GM12874 (cell line): ENCODE results near the gene AP2A1.

Source experiments
- TF ChIP-seq, protein P1 (sequence below): IDR thresholded peaks from 2 replicates; pipeline ENCODE4 v1.5.1; 2011; ENCODE audit warnings: low read depth, mild to moderate bottlenecking, control low read depth, low read length, moderate library complexity; ENCODE audit not compliant: insufficient read depth

Gene AP2A1

DNA sequence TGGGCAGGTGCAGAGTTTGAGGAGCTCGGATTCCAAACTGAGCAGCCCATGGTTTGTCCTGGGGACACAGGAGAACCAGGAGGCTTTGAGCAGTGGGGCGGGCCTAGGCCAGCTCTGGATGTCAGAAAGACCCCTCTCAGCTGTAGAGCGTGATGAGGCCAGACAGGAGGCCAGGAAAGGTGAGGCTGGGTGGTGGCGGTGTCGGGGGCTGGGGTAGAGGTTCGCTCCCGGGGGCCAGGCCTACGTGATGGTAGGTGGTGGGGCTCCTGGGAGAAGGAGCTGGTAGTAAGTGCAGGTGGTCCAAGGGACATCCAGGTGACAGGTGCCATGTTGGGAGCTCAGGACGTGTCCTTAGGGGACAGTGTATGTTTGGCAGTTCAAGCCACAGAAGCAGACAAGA lies 70.6 kb downstream of the AP2A1 start:
- TF ChIP-seq, protein P1, sequence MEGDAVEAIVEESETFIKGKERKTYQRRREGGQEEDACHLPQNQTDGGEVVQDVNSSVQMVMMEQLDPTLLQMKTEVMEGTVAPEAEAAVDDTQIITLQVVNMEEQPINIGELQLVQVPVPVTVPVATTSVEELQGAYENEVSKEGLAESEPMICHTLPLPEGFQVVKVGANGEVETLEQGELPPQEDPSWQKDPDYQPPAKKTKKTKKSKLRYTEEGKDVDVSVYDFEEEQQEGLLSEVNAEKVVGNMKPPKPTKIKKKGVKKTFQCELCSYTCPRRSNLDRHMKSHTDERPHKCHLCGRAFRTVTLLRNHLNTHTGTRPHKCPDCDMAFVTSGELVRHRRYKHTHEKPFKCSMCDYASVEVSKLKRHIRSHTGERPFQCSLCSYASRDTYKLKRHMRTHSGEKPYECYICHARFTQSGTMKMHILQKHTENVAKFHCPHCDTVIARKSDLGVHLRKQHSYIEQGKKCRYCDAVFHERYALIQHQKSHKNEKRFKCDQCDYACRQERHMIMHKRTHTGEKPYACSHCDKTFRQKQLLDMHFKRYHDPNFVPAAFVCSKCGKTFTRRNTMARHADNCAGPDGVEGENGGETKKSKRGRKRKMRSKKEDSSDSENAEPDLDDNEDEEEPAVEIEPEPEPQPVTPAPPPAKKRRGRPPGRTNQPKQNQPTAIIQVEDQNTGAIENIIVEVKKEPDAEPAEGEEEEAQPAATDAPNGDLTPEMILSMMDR = no peak

DNA sequence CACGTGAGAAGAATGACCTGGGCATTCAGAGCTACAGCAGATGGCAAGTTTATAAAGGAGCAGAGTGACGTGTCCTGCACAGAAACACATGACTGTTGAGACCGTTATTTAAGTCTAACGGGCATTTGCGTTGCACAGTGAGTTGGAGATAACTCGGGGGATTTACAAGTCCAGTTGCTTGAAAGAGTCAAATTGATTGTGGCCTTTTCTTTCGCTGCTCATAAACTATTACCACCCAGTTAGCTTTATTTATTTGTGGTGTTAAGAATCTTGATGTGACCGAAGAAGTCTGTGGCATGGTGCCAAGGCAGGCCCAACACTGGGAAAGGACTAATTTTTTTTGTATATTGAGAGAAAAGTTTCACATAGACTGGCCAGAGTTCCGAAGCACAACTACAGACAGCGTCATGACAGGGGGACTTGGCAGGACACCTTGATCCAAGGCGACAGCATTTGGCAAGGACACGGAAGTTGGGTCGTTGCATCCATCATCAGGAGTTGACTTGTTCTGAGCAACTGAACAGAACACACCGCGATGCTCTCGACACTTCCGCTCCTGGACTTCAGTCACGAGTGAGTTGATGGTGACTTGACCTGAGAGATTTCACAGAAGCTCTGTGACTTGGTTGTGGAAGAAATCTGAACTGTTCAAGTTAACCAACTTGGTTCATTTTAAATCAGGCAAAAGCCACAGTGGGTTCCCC lies 72.2 kb downstream of the AP2A1 start:
- TF ChIP-seq, protein P1 = no peak

DNA sequence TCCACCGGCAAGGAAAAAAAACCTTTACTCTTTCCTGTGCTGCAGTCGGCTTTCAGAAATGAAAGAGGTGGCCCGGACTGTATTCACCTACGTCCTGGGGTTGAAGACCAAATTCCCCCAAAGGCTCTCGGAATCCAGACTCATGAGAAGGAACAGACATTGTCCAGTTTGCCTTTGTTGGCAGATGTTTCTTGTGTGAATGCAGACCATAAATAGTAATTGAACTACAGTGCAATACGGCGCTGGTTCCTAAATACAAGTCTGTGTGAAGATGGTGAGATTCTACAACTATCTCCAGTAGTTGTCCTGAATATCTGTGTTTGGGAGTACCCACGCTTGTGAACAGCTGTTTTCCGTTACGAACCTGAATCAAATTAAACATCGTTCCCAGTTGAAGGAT lies 72.9 kb downstream of the AP2A1 start:
- TF ChIP-seq, protein P1 = no peak

DNA sequence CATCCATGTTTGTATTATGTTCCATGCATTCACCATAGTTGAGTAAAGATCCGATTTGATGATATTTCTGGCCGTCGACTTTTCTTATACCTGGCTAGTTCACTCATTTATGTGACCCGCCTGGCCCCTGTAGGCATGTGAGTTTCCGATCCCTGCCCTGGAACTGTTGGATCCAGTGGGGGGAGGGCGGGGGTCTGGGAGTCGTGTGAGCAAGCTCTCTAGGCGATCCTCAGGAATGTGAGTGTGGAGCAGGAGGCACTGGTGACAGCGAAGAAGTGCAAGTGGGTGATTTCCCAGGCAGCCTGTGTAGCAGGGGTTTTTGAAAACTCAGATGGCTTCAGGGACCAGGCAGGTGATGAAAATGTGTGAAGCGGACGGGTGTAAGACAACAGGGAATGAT lies 73.5 kb downstream of the AP2A1 start:
- TF ChIP-seq, protein P1 = no peak

DNA sequence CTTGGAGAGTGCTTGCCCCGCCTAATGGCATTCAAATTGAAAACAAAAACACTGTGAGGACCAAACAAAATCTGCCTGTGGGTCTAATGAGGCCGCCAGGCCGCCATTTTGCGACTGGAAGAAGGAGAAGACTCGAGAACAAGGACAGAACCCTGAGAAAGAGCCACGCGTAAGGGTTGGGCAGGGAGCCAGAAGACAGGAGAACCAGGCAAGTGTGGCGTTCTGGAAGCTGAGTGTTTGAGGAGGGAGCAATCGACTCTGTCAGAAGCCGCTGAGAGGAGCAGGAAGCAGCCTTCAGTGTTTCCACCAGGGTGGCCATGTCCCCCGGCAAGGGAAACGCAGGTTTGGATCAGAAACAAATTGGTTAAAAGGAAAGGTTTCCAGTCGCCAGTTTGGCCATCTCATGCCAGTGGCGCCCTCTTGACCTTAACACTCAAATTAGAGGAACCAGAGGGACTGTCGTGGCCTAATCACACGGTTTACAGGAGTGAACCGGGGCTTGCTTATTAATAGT lies 74.0 kb downstream of the AP2A1 start:
- TF ChIP-seq, protein P1 = no peak

DNA sequence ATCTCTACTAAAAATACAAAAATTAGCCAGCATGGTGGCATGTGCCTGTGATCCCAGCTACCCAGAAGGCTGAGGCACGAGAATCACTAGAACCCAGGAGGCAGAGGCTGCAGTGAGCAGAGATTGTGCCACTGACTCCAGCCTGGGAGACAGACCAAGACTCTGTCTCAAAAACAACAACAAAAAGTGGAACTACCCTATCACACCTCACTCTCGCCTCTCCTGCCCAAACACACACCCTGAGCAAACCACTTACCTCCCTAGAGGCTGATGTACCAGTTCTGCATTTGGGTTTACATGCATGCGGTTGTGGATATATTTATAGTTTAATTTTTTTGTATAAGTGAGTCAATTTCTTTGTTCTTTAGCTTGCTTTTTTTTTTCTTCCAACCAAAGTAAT lies 76.5 kb downstream of the AP2A1 start:
- TF ChIP-seq, protein P1 = no peak

DNA sequence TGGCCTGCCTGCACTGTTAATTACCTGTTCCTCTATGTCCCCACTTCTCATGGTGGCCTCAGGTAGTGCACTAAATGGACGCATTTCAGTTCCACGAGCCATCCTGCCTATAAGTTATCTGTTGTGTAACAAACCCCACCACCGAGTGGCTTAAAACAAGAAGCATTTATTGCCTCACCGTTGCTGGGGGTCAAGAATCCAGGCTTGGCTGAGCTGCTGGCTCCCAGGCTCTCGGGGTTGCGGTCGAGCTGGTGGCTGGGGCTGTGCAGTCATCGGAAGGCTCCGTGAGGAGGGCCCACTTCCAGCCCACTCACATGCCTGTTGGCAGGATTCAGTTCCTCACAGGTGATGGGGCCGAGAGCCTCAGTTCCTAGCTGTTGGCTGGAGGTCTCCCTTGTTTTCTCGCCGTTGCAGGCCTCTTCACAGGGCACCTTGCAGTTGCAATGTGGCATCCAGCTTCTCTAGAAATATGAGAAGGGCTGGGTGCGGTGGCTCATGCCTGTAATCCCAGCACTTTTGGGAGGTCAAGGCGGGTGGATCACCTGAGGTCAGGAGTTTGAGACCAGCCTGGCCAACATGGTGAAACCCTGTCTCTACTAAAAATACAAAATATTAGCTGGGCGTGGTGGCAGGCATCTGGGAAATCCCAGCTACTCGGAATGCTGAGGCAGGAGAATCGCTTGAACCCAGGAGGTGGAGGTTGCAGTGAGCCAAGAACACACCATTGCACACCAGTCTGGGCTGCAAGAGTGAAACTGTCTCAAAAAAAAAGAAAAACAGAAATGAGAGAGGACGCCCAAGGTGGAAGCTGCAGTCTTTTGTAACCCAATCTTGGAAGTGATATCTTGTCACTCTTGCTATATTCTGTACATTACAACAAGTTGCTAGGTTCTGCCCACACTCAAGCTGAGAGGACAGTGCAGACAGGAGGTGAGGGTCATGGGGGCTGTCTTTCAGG lies 77.6 kb downstream of the AP2A1 start:
- TF ChIP-seq, protein P1 = no peak
